ENCODE measurements around the gene JMJD1C.
A peak's percentile ranks its signal among the peaks of the same experiment; 100 is the strongest.

The JMJD1C gene

DNA sequence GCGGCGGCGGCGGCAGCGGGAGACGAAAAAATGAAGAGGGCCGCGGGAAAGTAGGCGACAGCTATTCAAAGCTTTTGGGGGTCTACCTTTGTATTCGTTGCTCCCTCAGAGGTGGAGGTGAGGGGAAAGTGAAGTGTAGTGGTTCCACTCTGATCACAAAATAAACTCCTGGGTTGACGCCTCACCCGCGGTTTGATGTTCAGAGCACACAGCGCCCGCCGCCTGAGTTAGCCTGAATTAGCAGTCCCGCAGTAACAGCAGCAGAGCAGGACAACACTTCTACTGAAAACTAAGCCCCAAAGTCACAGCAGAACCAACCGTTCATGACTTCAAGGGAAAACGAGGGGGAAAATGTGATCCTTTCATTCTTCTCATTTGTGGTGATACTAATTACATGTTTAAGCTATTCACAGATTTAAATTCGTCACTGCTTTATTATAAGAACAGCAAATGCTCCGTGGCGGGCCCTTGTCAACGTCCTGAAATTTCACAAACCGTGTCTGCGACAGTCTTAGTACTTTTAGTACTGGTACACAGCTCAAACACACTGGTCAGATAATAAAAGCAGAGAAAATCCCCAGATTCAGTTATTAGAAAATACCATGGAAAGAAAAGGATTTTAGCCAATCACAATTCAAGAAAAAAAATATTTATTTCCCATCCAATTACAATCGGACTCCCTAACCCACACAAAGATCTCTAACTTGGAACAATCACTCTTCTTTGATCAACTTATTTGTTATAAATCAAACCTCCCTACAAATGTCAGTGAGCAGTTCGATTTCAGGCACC is 563 bp upstream of the JMJD1C start:
- peak; percentile 44 for ATAC-seq (replicated peaks)
- H3K9me3 Mint-ChIP-seq: no peaks in the 10 kb centered on the region
- H3K27me3 Mint-ChIP-seq: no peaks in the 10 kb centered on the region
- peak overlapping the region; percentile 93 to 94 for H3K27ac Mint-ChIP-seq
- peak in 2 of 3 experiments; percentile 15 to 17 for DNase-seq
- H3K4me3 Mint-ChIP-seq: peak overlapping the region; percentile 98 to 99
- peaks cover 23% of the 10 kb centered on the region for H3K36me3 Mint-ChIP-seq (ENCODE audit: insufficient read depth)
- peaks cover 9 to 19% of the 10 kb centered on the region in 2 donors for H3K4me1 Mint-ChIP-seq (ENCODE audit: low read depth in 2 of 2)

DNA sequence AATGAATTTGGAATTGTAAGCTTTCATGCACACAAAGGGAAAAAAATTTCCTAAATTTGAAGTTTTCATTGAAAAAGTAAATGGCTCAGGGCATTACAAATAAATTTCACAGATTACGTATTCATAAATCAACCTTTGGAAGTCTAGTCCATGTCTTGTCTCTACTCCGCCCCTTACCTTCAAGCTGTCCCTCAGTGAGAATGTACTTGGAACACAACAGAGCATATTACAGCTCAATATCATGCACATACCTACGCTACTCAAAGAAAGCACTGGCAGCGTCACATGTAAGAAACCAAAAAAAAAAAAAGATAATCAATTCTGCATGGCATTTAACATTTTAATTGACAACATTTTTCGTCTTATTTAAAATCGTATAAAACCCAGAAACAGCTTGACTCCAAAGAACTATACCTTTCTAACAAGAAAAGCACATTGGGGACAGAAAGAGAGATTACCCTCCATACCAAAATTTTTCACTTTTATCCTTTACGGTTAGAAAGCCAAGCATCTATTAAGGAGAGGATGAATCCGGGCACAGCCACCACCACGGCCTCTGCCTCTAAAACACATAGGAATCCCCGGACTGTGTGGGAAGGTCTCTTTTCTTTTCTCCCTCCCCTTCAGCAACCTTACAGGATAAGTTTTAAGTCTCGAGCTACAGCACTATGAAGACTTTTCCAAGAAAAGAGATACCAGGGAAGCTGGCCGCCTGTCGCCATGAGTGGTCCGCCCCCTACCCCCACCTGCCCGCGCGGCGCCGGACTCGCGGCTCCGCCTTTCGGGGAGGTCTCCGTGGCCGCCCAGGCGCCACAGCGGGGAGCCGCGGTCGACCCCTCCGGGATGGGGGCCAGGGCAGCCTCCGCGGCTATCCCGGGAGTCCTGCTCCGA is 1.1 kb downstream of the JMJD1C start:
- Mint-ChIP-seq H3K4me1 (ENCODE audit: low read depth in 2 of 2) (peaks cover 9 to 15% of the 10 kb centered on the region in 2 donors), H3K9me3 (no peaks in the 10 kb centered on the region), H3K36me3 (ENCODE audit: insufficient read depth) (peaks cover 23% of the 10 kb centered on the region), H3K27ac (peak overlapping the region; percentile 93 to 94), H3K27me3 (no peaks in the 10 kb centered on the region), H3K4me3 (peak overlapping the region; percentile 98 to 99)
- DNase-seq (peak in 1 of 3 experiments; percentile 1), ATAC-seq (replicated peaks) (peak; percentile 37)

DNA sequence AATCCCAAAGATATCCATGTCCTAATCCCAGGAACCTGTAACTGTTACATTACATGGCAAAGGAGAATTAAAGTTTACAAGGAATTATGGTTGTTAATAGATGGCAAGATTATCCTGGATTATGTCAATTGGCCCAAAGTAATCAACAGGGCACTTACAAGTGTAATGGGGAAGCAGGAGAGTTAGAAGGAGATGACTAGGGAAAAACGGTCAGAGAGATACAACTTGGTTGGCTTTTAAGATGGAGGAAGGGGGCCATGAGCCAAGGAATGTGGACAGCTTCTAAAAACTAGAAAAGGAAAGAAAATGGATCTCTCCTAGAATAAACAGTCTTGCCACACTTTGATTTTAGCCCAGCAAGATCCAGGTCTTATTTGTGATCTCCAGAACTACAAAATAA is 3.3 kb downstream of the JMJD1C start:
- ATAC-seq (replicated peaks): no peak
- H3K27ac Mint-ChIP-seq: no peak overlapping the region
- no peak for DNase-seq
- no peaks in the 10 kb centered on the region for H3K9me3 Mint-ChIP-seq
- H3K36me3 Mint-ChIP-seq (ENCODE audit: insufficient read depth): peaks cover 23% of the 10 kb centered on the region
- peaks cover 9 to 16% of the 10 kb centered on the region in 2 donors for H3K4me1 Mint-ChIP-seq (ENCODE audit: low read depth in 2 of 2)
- no peak overlapping the region for H3K4me3 Mint-ChIP-seq
- no peaks in the 10 kb centered on the region for H3K27me3 Mint-ChIP-seq

DNA sequence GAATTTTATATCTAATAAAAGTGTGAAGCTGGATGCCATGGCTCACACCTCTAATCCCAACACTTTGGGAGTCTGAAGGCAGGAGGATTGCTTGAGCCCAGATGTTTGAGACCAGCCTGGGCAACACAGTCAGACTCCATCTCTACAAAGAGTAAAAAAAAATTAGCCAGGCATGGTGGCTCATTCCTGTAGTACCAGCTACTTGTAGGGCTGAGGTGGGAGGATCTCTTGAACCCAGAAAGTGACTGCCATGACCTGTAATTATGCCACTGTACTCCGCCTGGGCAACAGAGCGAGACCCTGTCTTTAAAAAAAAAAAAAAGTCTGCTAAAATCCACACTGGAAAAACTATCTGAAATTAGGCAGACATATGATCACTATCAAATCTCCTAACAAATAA is 7.6 kb downstream of the JMJD1C start:
- no peak overlapping the region for H3K4me3 Mint-ChIP-seq
- H3K27ac Mint-ChIP-seq: no peak overlapping the region
- no peaks in the 10 kb centered on the region for H3K27me3 Mint-ChIP-seq
- no peak for ATAC-seq (replicated peaks)
- H3K9me3 Mint-ChIP-seq: no peaks in the 10 kb centered on the region
- H3K36me3 Mint-ChIP-seq (ENCODE audit: insufficient read depth): peaks cover 4% of the 10 kb centered on the region
- H3K4me1 Mint-ChIP-seq (ENCODE audit: low read depth in 2 of 2): peaks cover 0 to 11% of the 10 kb centered on the region in 2 donors
- DNase-seq: no peak

DNA sequence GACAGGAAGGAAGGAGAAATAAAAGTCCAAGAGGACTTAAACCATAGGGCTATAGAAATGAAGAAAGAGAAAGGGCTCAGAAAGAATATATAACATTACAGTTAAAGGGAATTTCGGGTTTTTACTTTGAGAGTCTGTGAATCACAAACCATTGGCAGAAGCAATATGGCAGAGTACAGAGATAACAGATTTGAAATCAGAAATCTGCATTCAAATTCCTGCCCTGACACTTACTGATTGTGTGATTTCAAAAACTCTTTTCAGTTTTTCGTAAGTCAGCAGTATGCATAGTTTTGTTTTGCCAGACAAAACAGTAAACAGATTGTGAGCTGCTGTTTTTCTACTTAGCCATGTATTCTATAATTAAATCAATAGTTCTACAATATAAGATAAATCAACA is 8.2 kb downstream of the JMJD1C start:
- Mint-ChIP-seq H3K27me3 (no peaks in the 10 kb centered on the region), H3K4me1 (ENCODE audit: low read depth in 2 of 2) (peaks cover 0 to 10% of the 10 kb centered on the region in 2 donors), H3K9me3 (no peaks in the 10 kb centered on the region), H3K27ac (peak overlapping the region in 1 of 2 donors; percentile 17), H3K4me3 (no peak overlapping the region), H3K36me3 (ENCODE audit: insufficient read depth) (peaks cover 4% of the 10 kb centered on the region)
- no peak for ATAC-seq (replicated peaks)
- no peak for DNase-seq

DNA sequence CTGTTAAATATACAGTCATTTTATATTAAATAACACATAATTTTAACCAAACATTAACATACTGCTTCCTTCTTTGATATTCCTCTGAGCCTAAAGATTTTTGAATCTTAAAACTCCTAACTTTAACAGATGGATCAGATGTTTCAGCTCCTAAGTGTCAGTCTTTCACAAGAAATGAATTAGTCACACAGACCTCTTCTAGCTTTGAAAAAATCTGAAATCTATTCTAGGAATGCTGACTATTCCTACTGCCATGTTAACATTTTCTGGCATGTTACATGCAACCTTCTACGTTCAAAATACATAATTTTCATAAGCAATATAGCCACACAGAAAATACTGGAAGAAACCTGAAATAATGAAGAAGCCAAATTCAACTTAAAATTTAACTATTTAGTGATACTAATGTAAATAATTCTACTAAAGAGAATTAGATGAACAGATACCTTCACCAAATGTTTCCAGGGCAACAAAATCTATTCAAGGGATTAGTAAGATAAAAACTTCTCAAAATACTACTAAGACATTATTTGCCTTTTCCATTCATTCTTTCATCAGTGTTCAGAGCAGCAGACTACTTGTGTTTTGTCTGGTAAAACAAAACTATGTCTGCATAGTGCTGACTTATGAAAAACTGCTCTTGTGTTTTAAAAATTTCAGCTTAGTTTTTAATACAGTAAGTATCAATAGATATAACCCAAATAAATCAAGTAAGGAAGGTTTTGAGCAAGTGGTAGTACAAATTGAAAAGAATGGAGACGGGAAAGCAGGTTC is 9.2 kb downstream of the JMJD1C start:
- Mint-ChIP-seq H3K27me3 (no peaks in the 10 kb centered on the region), H3K9me3 (no peaks in the 10 kb centered on the region), H3K4me3 (no peak overlapping the region), H3K4me1 (ENCODE audit: low read depth in 2 of 2) (peaks cover 2 to 16% of the 10 kb centered on the region in 2 donors), H3K27ac (peak overlapping the region in 1 of 2 donors; percentile 17), H3K36me3 (ENCODE audit: insufficient read depth) (peaks cover 4% of the 10 kb centered on the region)
- ATAC-seq (replicated peaks) (no peak), DNase-seq (no peak)

DNA sequence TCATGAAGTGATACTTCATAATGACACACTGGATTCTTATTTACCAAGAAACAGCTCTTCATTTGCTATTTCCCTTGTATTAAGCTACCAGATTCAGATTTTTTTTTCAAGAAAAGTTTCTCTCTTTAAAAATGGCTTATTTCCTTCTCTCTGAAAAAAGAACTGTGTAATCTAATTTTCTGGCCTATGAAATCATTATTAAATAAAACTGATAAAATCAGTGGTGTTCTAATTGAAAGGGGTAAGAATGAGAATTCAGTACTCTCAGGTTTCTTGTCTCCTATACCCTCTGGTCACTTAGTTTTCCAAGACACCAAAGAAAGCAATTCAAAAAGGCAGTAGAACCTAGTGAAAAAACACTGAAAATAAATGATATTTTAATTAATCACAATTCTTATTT is 10.3 kb downstream of the JMJD1C start:
- Mint-ChIP-seq H3K27me3 (no peaks in the 10 kb centered on the region), H3K4me1 (ENCODE audit: low read depth in 2 of 2) (peaks cover 4 to 26% of the 10 kb centered on the region in 2 donors), H3K36me3 (ENCODE audit: insufficient read depth) (peaks cover 4% of the 10 kb centered on the region), H3K4me3 (no peak overlapping the region), H3K9me3 (no peaks in the 10 kb centered on the region), H3K27ac (no peak overlapping the region)
- DNase-seq: no peak
- no peak for ATAC-seq (replicated peaks)

DNA sequence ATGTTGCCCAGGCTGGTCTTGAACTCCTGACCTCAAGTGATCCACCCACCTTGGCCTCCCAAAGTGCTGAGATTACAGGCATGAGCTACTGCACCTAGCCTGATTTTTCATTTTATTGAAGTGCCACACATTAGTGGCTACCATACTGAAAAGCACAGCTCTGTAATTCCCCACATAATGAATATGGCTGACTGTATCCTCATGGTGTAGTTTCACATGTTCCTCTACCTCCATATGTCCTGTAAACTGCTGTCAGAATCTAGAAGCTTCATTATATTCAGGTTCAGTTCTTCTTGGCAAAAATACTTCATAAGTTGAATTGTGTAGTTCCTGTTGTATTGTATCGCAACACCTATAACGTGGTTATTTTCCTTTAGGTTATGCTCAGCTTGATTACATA is 11.1 kb downstream of the JMJD1C start:
- DNase-seq (no peak), ATAC-seq (replicated peaks) (no peak)
- Mint-ChIP-seq H3K4me1 (ENCODE audit: low read depth in 2 of 2) (peaks cover 5 to 28% of the 10 kb centered on the region in 2 donors), H3K9me3 (no peaks in the 10 kb centered on the region), H3K36me3 (ENCODE audit: insufficient read depth) (peaks cover 4% of the 10 kb centered on the region), H3K27me3 (no peaks in the 10 kb centered on the region), H3K27ac (peak overlapping the region in 1 of 2 donors; percentile 67), H3K4me3 (no peak overlapping the region)

DNA sequence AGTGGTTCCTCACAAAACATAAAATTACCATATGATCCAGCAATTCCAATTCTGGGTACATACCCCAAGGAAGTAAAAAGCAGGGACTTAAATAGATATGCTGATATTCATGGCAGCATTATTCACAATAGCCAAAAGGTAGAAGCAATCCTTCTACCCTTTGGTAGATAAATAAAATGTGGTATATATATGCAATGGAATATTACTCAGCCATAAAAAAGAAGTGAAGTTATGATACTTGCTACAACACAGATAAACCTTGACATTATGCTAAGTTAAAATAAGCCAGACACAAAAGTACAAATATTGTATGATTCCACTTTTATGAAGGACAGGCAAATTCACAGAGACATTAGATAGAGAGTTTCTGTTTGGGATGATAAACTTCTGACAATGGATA is 13.3 kb downstream of the JMJD1C start:
- ATAC-seq (replicated peaks) (no peak), DNase-seq (no peak)
- H3K4me3 Mint-ChIP-seq: no peak overlapping the region
- H3K27me3 Mint-ChIP-seq: no peaks in the 10 kb centered on the region
- H3K27ac Mint-ChIP-seq: no peak overlapping the region
- no peaks in the 10 kb centered on the region for H3K9me3 Mint-ChIP-seq
- peaks cover 5 to 29% of the 10 kb centered on the region in 2 donors for H3K4me1 Mint-ChIP-seq (ENCODE audit: low read depth in 2 of 2)
- H3K36me3 Mint-ChIP-seq (ENCODE audit: insufficient read depth): peaks cover 4% of the 10 kb centered on the region

DNA sequence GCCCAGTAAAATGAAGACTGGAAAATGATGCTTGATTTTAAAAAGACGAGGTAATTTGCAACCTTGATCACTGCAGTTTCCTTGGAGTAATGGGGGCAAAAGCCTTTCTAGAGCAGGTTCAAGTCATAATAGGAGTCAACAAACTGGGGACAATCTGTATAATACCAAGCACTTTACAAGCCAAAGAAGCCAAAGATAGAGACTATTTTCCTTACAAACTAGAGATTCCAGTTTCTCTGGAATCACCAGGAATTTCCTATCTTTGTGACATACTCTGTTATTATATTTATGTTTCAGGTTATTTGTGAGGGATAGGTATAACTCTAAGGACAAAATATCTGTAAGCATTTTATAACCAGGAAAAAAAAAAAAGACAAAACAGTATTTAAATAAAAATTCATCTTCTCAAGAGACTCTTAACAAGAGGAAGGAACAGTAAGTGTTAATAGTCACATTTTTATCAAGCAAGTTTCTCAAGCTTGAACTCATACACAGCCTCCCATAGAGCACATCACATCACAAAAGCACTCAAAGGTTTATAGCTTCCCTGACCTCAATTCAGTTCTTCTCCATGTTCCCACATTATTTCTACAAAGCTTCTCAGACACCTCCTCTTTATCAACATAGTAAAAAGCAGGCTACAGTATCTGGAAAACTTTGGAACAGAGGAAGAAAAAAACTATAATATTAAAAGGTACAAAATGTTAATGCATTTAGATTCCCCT is 18.9 kb downstream of the JMJD1C start:
- Mint-ChIP-seq H3K36me3 (ENCODE audit: insufficient read depth) (no peaks in the 10 kb centered on the region), H3K4me3 (no peak overlapping the region), H3K4me1 (ENCODE audit: low read depth in 2 of 2) (peaks cover 12 to 40% of the 10 kb centered on the region in 2 donors), H3K27ac (no peak overlapping the region), H3K27me3 (no peaks in the 10 kb centered on the region), H3K9me3 (no peaks in the 10 kb centered on the region)
- ATAC-seq (replicated peaks) (no peak), DNase-seq (no peak)

DNA sequence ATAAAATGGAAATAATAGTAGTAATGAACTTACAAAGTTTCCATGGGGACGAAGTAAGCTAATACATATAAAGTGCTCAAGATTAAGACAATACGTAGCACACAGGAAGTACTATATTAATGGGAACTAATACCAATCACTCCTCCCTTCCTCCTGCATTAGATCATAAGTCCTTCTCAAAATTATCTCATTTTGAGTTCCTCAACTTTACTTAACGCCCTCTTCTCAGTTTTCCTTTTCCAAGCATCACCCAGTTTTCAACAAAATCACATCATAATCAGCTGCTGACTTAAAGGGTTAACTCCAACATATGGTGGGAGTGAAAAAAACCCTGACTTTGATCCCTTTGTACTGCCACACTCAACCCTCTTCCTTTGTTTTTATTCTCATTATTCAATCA is 24.4 kb downstream of the JMJD1C start:
- DNase-seq: no peak
- Mint-ChIP-seq H3K4me3 (no peak overlapping the region), H3K4me1 (ENCODE audit: low read depth in 2 of 2) (peaks cover 13 to 27% of the 10 kb centered on the region in 2 donors), H3K9me3 (no peaks in the 10 kb centered on the region), H3K27me3 (no peaks in the 10 kb centered on the region), H3K27ac (peak overlapping the region in 1 of 2 donors; percentile 15), H3K36me3 (ENCODE audit: insufficient read depth) (no peaks in the 10 kb centered on the region)
- ATAC-seq (replicated peaks): no peak

DNA sequence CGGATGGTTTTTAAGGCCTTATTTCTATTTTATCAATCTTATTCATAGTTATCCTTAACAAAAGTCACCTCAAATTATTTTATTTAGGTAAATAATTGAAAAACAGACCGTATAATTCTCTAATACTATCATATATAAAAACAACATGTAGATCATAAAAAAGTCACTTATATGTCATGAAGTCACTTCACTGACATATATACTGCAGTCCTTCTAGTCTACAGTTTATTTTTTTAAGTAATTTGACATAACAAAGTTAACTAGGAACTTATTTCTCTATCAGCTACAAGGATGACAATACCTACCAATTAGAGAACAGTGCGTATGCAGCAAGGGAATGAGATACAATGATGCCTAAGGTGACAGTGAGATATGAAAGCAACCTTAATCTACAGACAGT is 26.2 kb downstream of the JMJD1C start:
- Mint-ChIP-seq H3K4me3 (no peak overlapping the region), H3K4me1 (ENCODE audit: low read depth in 2 of 2) (peaks cover 8 to 20% of the 10 kb centered on the region in 2 donors), H3K9me3 (no peaks in the 10 kb centered on the region), H3K27me3 (no peaks in the 10 kb centered on the region), H3K36me3 (ENCODE audit: insufficient read depth) (no peaks in the 10 kb centered on the region), H3K27ac (no peak overlapping the region)
- no peak for ATAC-seq (replicated peaks)
- DNase-seq: no peak

Measured in effector memory CD8-positive, alpha-beta T cell (primary cell).